ENCODE data around the gene BHLHA15.

GRCh38 chr7:98203261-98203963, 7.8 kb upstream of the BHLHA15 start:
- TF ChIP-seq, protein P1, sequence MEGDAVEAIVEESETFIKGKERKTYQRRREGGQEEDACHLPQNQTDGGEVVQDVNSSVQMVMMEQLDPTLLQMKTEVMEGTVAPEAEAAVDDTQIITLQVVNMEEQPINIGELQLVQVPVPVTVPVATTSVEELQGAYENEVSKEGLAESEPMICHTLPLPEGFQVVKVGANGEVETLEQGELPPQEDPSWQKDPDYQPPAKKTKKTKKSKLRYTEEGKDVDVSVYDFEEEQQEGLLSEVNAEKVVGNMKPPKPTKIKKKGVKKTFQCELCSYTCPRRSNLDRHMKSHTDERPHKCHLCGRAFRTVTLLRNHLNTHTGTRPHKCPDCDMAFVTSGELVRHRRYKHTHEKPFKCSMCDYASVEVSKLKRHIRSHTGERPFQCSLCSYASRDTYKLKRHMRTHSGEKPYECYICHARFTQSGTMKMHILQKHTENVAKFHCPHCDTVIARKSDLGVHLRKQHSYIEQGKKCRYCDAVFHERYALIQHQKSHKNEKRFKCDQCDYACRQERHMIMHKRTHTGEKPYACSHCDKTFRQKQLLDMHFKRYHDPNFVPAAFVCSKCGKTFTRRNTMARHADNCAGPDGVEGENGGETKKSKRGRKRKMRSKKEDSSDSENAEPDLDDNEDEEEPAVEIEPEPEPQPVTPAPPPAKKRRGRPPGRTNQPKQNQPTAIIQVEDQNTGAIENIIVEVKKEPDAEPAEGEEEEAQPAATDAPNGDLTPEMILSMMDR (IDR thresholded peaks at IDR 0.05 in 2 of 3, conservative IDR thresholded peaks at IDR 0.05 in 1 of 3; ENCODE audit: borderline replicate concordance in 1 of 3, insufficient read depth in 1 of 3, low read depth in 2 of 3, low read length in 2 of 3) = no peak
- no peak for TF ChIP-seq SRF (IDR thresholded peaks at IDR 0.05; ENCODE audit: low read depth)
- TF ChIP-seq POLR2AphosphoS5 (IDR thresholded peaks at IDR 0.05; ENCODE audit: low read depth, low read length) = no peak
- TF ChIP-seq TCF7L2 (IDR thresholded peaks at IDR 0.05; ENCODE audit: borderline replicate concordance, extremely low read depth, insufficient read depth, insufficient read length) = no peak
- no peak for TF ChIP-seq YY1 (IDR thresholded peaks at IDR 0.05; ENCODE audit: extremely low read depth, insufficient replicate concordance, low read depth, low read length)
- TF ChIP-seq EGR1 (IDR thresholded peaks at IDR 0.05; ENCODE audit: low read depth) = no peak
- no peak for TF ChIP-seq MAX (IDR thresholded peaks at IDR 0.05)
- no peak for TF ChIP-seq EZH2phosphoT487 (IDR thresholded peaks at IDR 0.05; ENCODE audit: borderline replicate concordance)
- no peak for TF ChIP-seq EZH2 (IDR thresholded peaks at IDR 0.05)
- no peak for TF ChIP-seq POLR2A (IDR thresholded peaks at IDR 0.05; ENCODE audit: borderline replicate concordance, extremely low read depth, insufficient read depth, insufficient read length)
